Thyroid gland (tissue), 4 donors: ENCODE data around the gene ARSJ.

Experiments used
- CTCF ChIP-seq, 6 experiments: fragments of 200-600 bp in 3 of 6; fragments of 450-650 bp in 3 of 6; sonication (generic) in 3 of 6; IDR thresholded peaks; one replicate each; pipeline ENCODE4 v1.5.1; 2016 to 2019; ENCODE audit warnings: antibody characterized with exemption in 6 of 6, mild to moderate bottlenecking in 2 of 6, inconsistent platforms in 1 of 6, moderate library complexity in 1 of 6
- POLR2A ChIP-seq, 2 donors: fragments of 450-650 bp; IDR thresholded peaks; one replicate each; pipeline ENCODE4 v1.6.1; 2017; ENCODE audit warnings: antibody characterized with exemption in 2 of 2, mild to moderate bottlenecking in 2 of 2, moderate library complexity in 1 of 2

- TF ChIP-seq CTCF (IDR thresholded peaks at IDR 0.05): no peak
- TF ChIP-seq POLR2A (IDR thresholded peaks at IDR 0.05): no peak
These were observed 2.5 kb downstream of the ARSJ start for GRCh38 chr4:113976741-113977525.
